ENCODE results near the gene ZSWIM8.
"Not testable (repeated sequence)": the region's sequence is repeated elsewhere in the genome, so short reads cannot be mapped to it uniquely, and the experiment has no call there.

ZSWIM8 gene

GRCh38 chr10:73829090-73829489, 43.7 kb downstream of the ZSWIM8 start:
- not testable (repeated sequence) for H3K27me3 Mint-ChIP-seq; H3K27ac Mint-ChIP-seq; H3K9me3 Mint-ChIP-seq; H3K4me1 Mint-ChIP-seq (ENCODE audit: low read depth); H3K36me3 Mint-ChIP-seq (ENCODE audit: low read depth); H3K4me3 Mint-ChIP-seq

GRCh38 chr10:73836427-73836980, 51.1 kb downstream of the ZSWIM8 start:
- Mint-ChIP-seq H3K27me3 (no peaks in the 10 kb centered on the region), H3K27ac (no peak overlapping the region), H3K9me3 (no peaks in the 10 kb centered on the region), H3K4me3 (no peak overlapping the region), H3K36me3 (ENCODE audit: low read depth) (peaks cover 9% of the 10 kb centered on the region), H3K4me1 (ENCODE audit: low read depth) (no peaks in the 10 kb centered on the region)

GRCh38 chr10:73837072-73837471, 51.7 kb downstream of the ZSWIM8 start:
- Mint-ChIP-seq H3K4me3 (no peak overlapping the region), H3K27me3 (no peaks in the 10 kb centered on the region), H3K4me1 (ENCODE audit: low read depth) (no peaks in the 10 kb centered on the region), H3K27ac (no peak overlapping the region), H3K36me3 (ENCODE audit: low read depth) (peaks cover 11% of the 10 kb centered on the region), H3K9me3 (no peaks in the 10 kb centered on the region)

GRCh38 chr10:73838008-73838567, 52.7 kb downstream of the ZSWIM8 start:
- H3K27me3 Mint-ChIP-seq: no peaks in the 10 kb centered on the region
- H3K27ac Mint-ChIP-seq: no peak overlapping the region
- peaks cover 11% of the 10 kb centered on the region for H3K36me3 Mint-ChIP-seq (ENCODE audit: low read depth)
- H3K9me3 Mint-ChIP-seq: no peaks in the 10 kb centered on the region
- no peaks in the 10 kb centered on the region for H3K4me1 Mint-ChIP-seq (ENCODE audit: low read depth)
- no peak overlapping the region for H3K4me3 Mint-ChIP-seq

GRCh38 chr10:73838827-73839226, 53.4 kb downstream of the ZSWIM8 start:
- Mint-ChIP-seq H3K4me1 (ENCODE audit: low read depth) (no peaks in the 10 kb centered on the region), H3K27me3 (no peaks in the 10 kb centered on the region), H3K36me3 (ENCODE audit: low read depth) (peaks cover 14% of the 10 kb centered on the region), H3K4me3 (no peak overlapping the region), H3K27ac (no peak overlapping the region), H3K9me3 (no peaks in the 10 kb centered on the region)

GRCh38 chr10:73839276-73839966, 54.0 kb downstream of the ZSWIM8 start:
- no peaks in the 10 kb centered on the region for H3K4me1 Mint-ChIP-seq (ENCODE audit: low read depth)
- H3K4me3 Mint-ChIP-seq: no peak overlapping the region
- no peaks in the 10 kb centered on the region for H3K9me3 Mint-ChIP-seq
- no peaks in the 10 kb centered on the region for H3K27me3 Mint-ChIP-seq
- H3K36me3 Mint-ChIP-seq (ENCODE audit: low read depth): peaks cover 14% of the 10 kb centered on the region
- H3K27ac Mint-ChIP-seq: no peak overlapping the region

- Mint-ChIP-seq H3K4me1 (ENCODE audit: low read depth) (no peaks in the 10 kb centered on the region), H3K9me3 (no peaks in the 10 kb centered on the region), H3K27ac (no peak overlapping the region), H3K36me3 (ENCODE audit: low read depth) (peaks cover 20% of the 10 kb centered on the region), H3K4me3 (no peak overlapping the region), H3K27me3 (no peaks in the 10 kb centered on the region)
These were observed 54.6 kb downstream of the ZSWIM8 start for GRCh38 chr10:73840056-73840402.

GRCh38 chr10:73840403-73841060, 55.1 kb downstream of the ZSWIM8 start:
- no peaks in the 10 kb centered on the region for H3K27me3 Mint-ChIP-seq
- H3K4me3 Mint-ChIP-seq: no peak overlapping the region
- no peak overlapping the region for H3K27ac Mint-ChIP-seq
- H3K9me3 Mint-ChIP-seq: no peaks in the 10 kb centered on the region
- peaks cover 20% of the 10 kb centered on the region for H3K36me3 Mint-ChIP-seq (ENCODE audit: low read depth)
- H3K4me1 Mint-ChIP-seq (ENCODE audit: low read depth): no peaks in the 10 kb centered on the region

- Mint-ChIP-seq H3K4me3 (no peak overlapping the region), H3K27ac (no peak overlapping the region), H3K27me3 (no peaks in the 10 kb centered on the region), H3K36me3 (ENCODE audit: low read depth) (peaks cover 22% of the 10 kb centered on the region), H3K9me3 (no peaks in the 10 kb centered on the region), H3K4me1 (ENCODE audit: low read depth) (no peaks in the 10 kb centered on the region)
These were observed 55.6 kb downstream of the ZSWIM8 start for GRCh38 chr10:73841061-73841421.

GRCh38 chr10:73841526-73842285, 56.3 kb downstream of the ZSWIM8 start:
- H3K27ac Mint-ChIP-seq: no peak overlapping the region

GRCh38 chr10:73842349-73842748, 56.9 kb downstream of the ZSWIM8 start:
- Mint-ChIP-seq H3K4me3 (no peak overlapping the region), H3K4me1 (ENCODE audit: low read depth) (no peaks in the 10 kb centered on the region), H3K27me3 (no peaks in the 10 kb centered on the region), H3K36me3 (ENCODE audit: low read depth) (peaks cover 35% of the 10 kb centered on the region), H3K9me3 (no peaks in the 10 kb centered on the region), H3K27ac (no peak overlapping the region)

More at GRCh38 chr10:73841526-73842285, 56.3 kb downstream of the ZSWIM8 start:
- no peaks in the 10 kb centered on the region for H3K27me3 Mint-ChIP-seq
- no peaks in the 10 kb centered on the region for H3K9me3 Mint-ChIP-seq
- no peak overlapping the region for H3K4me3 Mint-ChIP-seq
- H3K36me3 Mint-ChIP-seq (ENCODE audit: low read depth): peaks cover 29% of the 10 kb centered on the region
- no peaks in the 10 kb centered on the region for H3K4me1 Mint-ChIP-seq (ENCODE audit: low read depth)

- H3K4me1 Mint-ChIP-seq (ENCODE audit: low read depth): no peaks in the 10 kb centered on the region
- H3K9me3 Mint-ChIP-seq: no peaks in the 10 kb centered on the region
- H3K36me3 Mint-ChIP-seq (ENCODE audit: low read depth): peaks cover 44% of the 10 kb centered on the region
- no peak overlapping the region for H3K27ac Mint-ChIP-seq
- H3K27me3 Mint-ChIP-seq: no peaks in the 10 kb centered on the region
- no peak overlapping the region for H3K4me3 Mint-ChIP-seq
These were observed 57.9 kb downstream of the ZSWIM8 start for GRCh38 chr10:73843261-73843660.

- H3K4me1 Mint-ChIP-seq (ENCODE audit: low read depth): peaks cover 12% of the 10 kb centered on the region
- H3K9me3 Mint-ChIP-seq: no peaks in the 10 kb centered on the region
- no peak overlapping the region for H3K27ac Mint-ChIP-seq
- no peaks in the 10 kb centered on the region for H3K27me3 Mint-ChIP-seq
- peaks cover 41% of the 10 kb centered on the region for H3K36me3 Mint-ChIP-seq (ENCODE audit: low read depth)
- no peak overlapping the region for H3K4me3 Mint-ChIP-seq
These were observed 61.6 kb downstream of the ZSWIM8 start for GRCh38 chr10:73847031-73847430.

- no peaks in the 10 kb centered on the region for H3K27me3 Mint-ChIP-seq
- H3K27ac Mint-ChIP-seq: peak overlapping the region; percentile 28
- no peak overlapping the region for H3K4me3 Mint-ChIP-seq
- no peaks in the 10 kb centered on the region for H3K9me3 Mint-ChIP-seq
- H3K36me3 Mint-ChIP-seq (ENCODE audit: low read depth): peaks cover 48% of the 10 kb centered on the region
- peaks cover 12% of the 10 kb centered on the region for H3K4me1 Mint-ChIP-seq (ENCODE audit: low read depth)
These were observed 63.5 kb downstream of the ZSWIM8 start for GRCh38 chr10:73848821-73849489.
